Activated gamma-delta T cell treated with Interleukin-2 at 50 U/mL for 16 hours (primary cell): Measurements from ENCODE around the gene MYT1.
"Not testable (repeated sequence)": the region's sequence is repeated elsewhere in the genome, so short reads cannot be mapped to it uniquely, and the experiment has no call there.

Experiments
- DNase-seq: peaks from one replicate; pipeline ENCODE4 v3.0.0-alpha.2; 2020

Gene MYT1

DNA sequence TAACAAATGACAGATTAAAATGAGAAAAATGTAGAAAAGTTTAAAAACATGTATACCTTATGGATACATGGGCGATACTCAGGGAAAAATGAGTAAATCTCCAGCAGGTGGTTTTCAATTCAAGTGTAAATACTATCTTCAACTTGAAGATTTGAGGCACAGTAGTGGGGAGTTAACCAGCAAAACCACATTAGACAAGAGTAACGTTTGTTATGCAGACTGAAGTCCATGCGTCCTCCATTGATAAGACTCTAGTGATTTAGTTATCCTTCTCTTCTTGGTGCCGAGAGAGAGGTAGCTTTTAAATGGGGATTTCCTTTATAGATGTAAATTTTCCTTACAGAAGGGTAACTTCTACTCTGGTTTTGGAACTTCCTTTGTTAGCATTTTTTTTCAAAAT lies 119.4 kb downstream of the MYT1 start:
- no peak for DNase-seq

DNA sequence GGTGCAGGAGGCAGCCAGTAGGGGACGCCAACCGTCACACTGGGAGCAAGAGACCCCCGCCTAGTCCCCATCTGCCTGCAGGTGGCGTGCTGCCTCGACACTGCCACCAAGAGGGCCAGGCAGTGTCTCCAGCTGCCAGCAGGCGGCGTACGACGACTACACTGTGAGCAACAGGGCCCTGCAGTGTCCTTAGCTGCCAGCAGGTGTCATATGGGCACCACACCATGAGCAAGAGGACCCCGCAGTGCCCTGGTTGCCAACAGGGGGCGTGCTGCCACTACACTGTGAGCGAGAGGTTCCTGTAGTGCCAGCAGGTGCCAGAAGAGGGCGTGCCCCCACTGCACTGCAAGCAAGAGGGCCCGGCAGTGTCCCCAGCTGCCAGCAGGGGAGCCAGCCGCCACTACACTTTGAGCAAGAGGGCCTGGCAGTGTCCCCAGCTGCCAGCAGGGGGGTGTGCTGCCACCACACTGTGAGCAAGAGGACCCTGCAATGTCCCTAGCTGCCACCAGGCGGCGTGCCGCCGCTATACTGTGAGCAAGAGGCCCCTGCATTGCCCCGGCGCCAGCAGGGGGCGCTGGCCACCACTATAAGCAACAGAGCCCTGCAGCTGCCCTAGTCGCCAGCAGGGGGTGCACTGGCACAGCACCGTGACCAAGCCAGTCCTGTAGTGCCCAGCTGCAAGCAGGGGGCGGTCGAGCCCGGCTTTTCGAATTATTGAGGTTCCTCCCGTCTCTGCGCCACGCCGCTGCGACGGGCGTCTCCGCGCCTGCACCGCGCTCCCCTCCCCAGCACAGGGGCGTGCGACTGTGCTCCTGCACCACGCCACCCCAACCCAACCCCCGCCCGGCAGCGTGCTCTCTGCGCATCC lies 121.6 kb downstream of the MYT1 start:
- peak; percentile 52 for DNase-seq

DNA sequence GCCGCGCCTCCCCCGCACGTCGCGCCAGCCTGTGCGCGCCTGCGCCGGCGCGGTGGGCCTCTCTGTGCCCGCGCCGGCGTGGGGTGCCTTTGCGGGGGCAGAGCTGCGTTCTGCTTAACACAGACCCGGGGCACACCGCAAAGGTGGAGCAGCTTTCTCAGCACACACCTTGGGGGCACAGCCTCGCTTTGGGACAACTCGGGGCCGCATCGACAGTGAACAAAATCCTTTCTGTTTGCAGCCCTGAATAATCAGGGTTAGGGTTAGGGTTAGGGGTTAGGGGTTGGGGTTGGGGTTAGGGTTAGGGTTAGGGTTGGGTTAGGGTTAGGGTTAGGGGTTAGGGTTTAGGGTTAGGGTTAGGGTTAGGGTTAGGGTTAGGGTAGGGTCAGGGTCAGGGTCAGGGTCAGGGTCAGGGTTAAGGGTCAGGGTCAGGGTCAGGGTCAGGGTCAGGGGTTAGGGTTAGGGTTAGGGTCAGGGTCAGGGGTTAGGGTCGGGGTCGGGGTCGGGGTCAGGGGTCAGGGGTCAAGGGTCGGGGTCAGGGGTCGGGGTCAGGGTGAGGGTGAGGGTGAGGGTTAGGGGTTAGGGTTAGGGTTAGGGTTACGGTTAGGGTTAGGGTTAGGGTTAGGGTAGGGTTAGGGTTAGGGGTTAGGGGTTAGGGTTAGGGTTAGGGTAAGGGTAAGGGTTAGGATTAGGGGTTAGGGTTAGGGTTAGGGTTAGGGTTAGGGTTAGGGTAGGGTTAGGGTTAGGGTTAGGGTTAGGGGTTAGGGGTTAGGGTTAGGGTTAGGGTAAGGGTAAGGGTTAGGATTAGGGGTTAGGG lies 122.4 kb downstream of the MYT1 start:
- DNase-seq, result not testable (repeated sequence)

DNA sequence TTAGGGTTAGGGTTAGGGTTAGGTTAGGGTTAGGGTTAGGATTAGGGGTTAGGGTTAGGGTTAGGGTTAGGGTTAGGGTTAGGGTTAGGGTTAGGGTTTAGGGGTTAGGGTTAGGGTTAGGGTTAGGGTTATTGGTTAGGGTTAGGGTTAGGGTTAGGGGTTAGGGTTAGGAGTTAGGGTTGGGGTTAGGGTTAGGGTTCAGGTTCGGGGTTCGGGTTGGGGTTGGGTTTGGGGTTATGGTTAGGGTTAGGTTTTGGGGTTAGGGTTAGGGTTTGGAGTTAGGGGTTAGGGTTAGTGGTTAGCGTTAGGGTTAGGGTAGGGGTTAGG lies 123.0 kb downstream of the MYT1 start:
- DNase-seq, result not testable (repeated sequence)
